Bronchial epithelial cell (primary cell): Measurements from ENCODE around the gene TUB. TPM values are rescaled to one million over a fixed set of nuclear protein-coding genes. Genes with fewer than 3 reads are reported as not detected.

Experiments used
- DNase-seq: peaks from one replicate; pipeline ENCODE4 v3.0.0-alpha.2; 2010; ENCODE audit warnings: low read depth
- FAIRE-seq: peaks from 2 replicates; lab custom pipeline; 2011; peaks lifted over from hg19 to GRCh38; lab: Jason Lieb, UNC
- H3K27me3 ChIP-seq: 2 replicates; pipeline ENCODE4 v1.5.1; 2011; ENCODE audit warnings: low read length; ENCODE audit not compliant: control insufficient read depth, insufficient read depth
- H3K36me3 ChIP-seq: 2 replicates; pipeline ENCODE4 v1.5.1; 2011; ENCODE audit warnings: low read length; ENCODE audit not compliant: control insufficient read depth, insufficient read depth
- H3K4me3 ChIP-seq: 2 replicates; pipeline ENCODE4 v1.5.1; 2011; ENCODE audit warnings: mild to moderate bottlenecking, low read depth, low read length, control low read depth
- total RNA-seq: library from RNA; depleted of rRNA; stranded (reverse); fragments of >200 nt; gene quantifications from 2 replicates; pipeline ENCODE4 v1.2.1, GENCODE V29; 2014
- TF ChIP-seq, protein P1 (sequence below): IDR thresholded peaks from 2 replicates; pipeline ENCODE4 v1.5.1; 2011; ENCODE audit warnings: mild to moderate bottlenecking, moderate library complexity, low read length, control low read depth, inconsistent platforms; ENCODE audit not compliant: insufficient read depth, severe bottlenecking

TUB gene
- total RNA-seq, 1 donor from 2014 or later: 0.26 TPM

DNA sequence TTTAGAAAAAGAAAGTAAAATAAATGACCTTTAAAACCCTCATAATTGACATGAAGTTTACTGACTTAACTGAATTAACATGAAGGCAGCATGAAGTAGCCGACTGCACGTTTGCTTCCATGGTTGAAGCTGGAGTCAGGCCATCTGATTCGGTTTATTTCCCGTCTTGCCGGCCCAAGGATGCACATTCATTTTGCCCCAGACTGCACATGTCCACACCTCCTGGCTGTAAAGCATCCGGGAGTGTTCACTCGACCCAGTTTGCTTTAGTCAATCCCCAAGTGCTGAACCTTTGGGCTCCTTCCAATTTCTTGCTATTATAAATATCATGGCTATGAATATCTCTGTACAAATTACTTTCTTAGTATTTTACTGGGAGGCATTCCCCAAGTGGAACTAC, 17.7 kb upstream of the TUB start:
- H3K36me3 ChIP-seq: no peaks in the 10 kb centered on the region
- TF ChIP-seq, protein P1, sequence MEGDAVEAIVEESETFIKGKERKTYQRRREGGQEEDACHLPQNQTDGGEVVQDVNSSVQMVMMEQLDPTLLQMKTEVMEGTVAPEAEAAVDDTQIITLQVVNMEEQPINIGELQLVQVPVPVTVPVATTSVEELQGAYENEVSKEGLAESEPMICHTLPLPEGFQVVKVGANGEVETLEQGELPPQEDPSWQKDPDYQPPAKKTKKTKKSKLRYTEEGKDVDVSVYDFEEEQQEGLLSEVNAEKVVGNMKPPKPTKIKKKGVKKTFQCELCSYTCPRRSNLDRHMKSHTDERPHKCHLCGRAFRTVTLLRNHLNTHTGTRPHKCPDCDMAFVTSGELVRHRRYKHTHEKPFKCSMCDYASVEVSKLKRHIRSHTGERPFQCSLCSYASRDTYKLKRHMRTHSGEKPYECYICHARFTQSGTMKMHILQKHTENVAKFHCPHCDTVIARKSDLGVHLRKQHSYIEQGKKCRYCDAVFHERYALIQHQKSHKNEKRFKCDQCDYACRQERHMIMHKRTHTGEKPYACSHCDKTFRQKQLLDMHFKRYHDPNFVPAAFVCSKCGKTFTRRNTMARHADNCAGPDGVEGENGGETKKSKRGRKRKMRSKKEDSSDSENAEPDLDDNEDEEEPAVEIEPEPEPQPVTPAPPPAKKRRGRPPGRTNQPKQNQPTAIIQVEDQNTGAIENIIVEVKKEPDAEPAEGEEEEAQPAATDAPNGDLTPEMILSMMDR: no peak
- H3K4me3 ChIP-seq: no peak overlapping the region
- peaks cover 4% of the 10 kb centered on the region for H3K27me3 ChIP-seq
- DNase-seq: no peak
- FAIRE-seq: no peak

GRCh38 chr11:8065031-8065430, 16.0 kb upstream of the TUB start:
- FAIRE-seq: no peak
- Histone ChIP-seq H3K4me3 (no peak overlapping the region), H3K27me3 (peaks cover 4% of the 10 kb centered on the region), H3K36me3 (no peaks in the 10 kb centered on the region)
- no peak for DNase-seq
- TF ChIP-seq, protein P1: no peak

- DNase-seq (no peak), FAIRE-seq (no peak)
Measured at GRCh38 chr11:8066036-8066910, 14.7 kb upstream of the TUB start.

GRCh38 chr11:8066911-8067455, 14.0 kb upstream of the TUB start:
- TF ChIP-seq, protein P1: no peak
- no peak for FAIRE-seq

More at GRCh38 chr11:8066036-8066910, 14.7 kb upstream of the TUB start:
- TF ChIP-seq, protein P1: no peak
- Histone ChIP-seq H3K4me3 (no peak overlapping the region), H3K36me3 (no peaks in the 10 kb centered on the region), H3K27me3 (peaks cover 4% of the 10 kb centered on the region)

DNA sequence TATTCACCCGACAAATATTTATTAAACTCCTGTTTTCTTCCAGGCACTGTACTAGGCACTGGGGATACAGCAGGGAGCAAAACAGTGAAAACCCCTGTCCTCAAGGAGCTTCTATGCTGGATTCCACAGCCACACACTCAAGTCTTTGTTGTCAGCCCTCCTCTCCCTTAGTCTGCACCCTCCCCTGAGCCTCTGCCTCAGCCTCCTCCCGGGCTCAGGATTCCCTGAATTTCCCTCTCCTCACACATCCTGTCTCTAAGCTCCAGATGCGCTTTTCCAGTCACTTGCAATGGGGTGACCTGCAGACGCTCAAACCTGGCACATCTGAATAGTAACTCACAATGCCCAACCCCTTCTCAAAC, 13.5 kb upstream of the TUB start:
- Histone ChIP-seq H3K4me3 (no peak overlapping the region), H3K27me3 (peaks cover 10% of the 10 kb centered on the region), H3K36me3 (no peaks in the 10 kb centered on the region)
- TF ChIP-seq, protein P1: no peak
- FAIRE-seq (no peak), DNase-seq (no peak)

More at GRCh38 chr11:8066911-8067455, 14.0 kb upstream of the TUB start:
- Histone ChIP-seq H3K27me3 (peaks cover 6% of the 10 kb centered on the region), H3K36me3 (no peaks in the 10 kb centered on the region), H3K4me3 (no peak overlapping the region)
- DNase-seq: no peak
